Measurements from ENCODE around the gene MTERF1.

The MTERF1 gene

GRCh38 chr7:91827169-91827568, 53.3 kb downstream of the MTERF1 start:
- DNase-seq: no peak

DNA sequence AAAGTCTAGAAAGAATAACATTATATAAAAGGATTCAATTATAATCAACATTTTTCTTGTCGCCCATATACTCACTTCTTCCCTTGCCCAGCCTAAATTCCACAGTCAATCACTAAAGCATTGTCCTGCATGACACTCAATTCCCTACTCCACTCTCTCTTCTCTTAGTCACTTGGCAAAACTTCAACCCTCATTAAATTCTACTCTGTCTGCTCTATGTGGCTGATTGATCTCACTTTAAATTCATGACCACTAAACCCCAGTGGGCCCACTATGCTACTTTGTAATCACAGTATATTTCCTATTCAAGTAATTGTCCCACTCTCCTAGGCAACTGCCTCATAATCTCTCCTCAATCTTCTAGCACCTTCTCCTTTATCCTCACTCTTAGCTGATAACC, 54.1 kb downstream of the MTERF1 start:
- DNase-seq: no peak

GRCh38 chr7:91824201-91824600, 56.3 kb downstream of the MTERF1 start:
- no peak for DNase-seq

Data from stimulated activated naive CD4-positive, alpha-beta T cell (primary cell).